ENCODE measurements around the gene SORD. TPM values are rescaled to one million over a fixed set of nuclear protein-coding genes. Genes with fewer than 3 reads are reported as not detected.
A peak's percentile ranks its signal among the peaks of the same experiment; 100 is the strongest.
"Not testable (repeated sequence)": the region's sequence is repeated elsewhere in the genome, so short reads cannot be mapped to it uniquely, and the experiment has no call there.

SORD gene
- total RNA-seq, 2 experiments from 2014 or later: 7.1 to 7.5 TPM

GRCh38 chr15:45027220-45027619 is 4.2 kb downstream of the SORD start:
- no peak for DNase-seq
- no peak overlapping the region for H3K27ac Mint-ChIP-seq
- no peaks in the 10 kb centered on the region for H3K9me3 Mint-ChIP-seq (ENCODE audit: insufficient read depth)
- peaks cover 31% of the 10 kb centered on the region for H3K4me1 Mint-ChIP-seq (ENCODE audit: low read depth)
- no peak overlapping the region for H3K4me3 Mint-ChIP-seq
- no peaks in the 10 kb centered on the region for H3K27me3 Mint-ChIP-seq (ENCODE audit: low read depth)
- no peak for ATAC-seq
- ChIA-PET POLR2A (no interaction called here), CTCF (interaction anchor here (1.3 to 2.7 kb wide), 2 partner anchors 10 to 94 kb away, joined by 4 to 12 read pairs; no protein-coding TSS in a partner anchor)
- H3K36me3 Mint-ChIP-seq (ENCODE audit: low read depth): peaks cover 7% of the 10 kb centered on the region

GRCh38 chr15:45030743-45031142 is 7.7 kb downstream of the SORD start:
- DNase-seq (no peak), ATAC-seq (no peak)
- no peaks in the 10 kb centered on the region for H3K9me3 Mint-ChIP-seq (ENCODE audit: insufficient read depth)
- ChIA-PET POLR2A (no interaction called here), CTCF (no interaction called here)
- H3K4me1 Mint-ChIP-seq (ENCODE audit: low read depth): peaks cover 13% of the 10 kb centered on the region
- no peak overlapping the region for H3K4me3 Mint-ChIP-seq
- no peak overlapping the region for H3K27ac Mint-ChIP-seq
- H3K36me3 Mint-ChIP-seq (ENCODE audit: low read depth): peaks cover 7% of the 10 kb centered on the region
- H3K27me3 Mint-ChIP-seq (ENCODE audit: low read depth): no peaks in the 10 kb centered on the region

- ATAC-seq; H3K36me3 Mint-ChIP-seq (ENCODE audit: low read depth); POLR2A ChIA-PET; CTCF ChIA-PET; H3K27ac Mint-ChIP-seq; H3K27me3 Mint-ChIP-seq (ENCODE audit: low read depth); H3K9me3 Mint-ChIP-seq (ENCODE audit: insufficient read depth); DNase-seq; H3K4me3 Mint-ChIP-seq: not testable (repeated sequence)
- peaks cover 12% of the 10 kb centered on the region for H3K4me1 Mint-ChIP-seq (ENCODE audit: low read depth)
Measured at GRCh38 chr15:45031522-45032028, 8.6 kb downstream of the SORD start.

GRCh38 chr15:45032501-45032900 is 9.5 kb downstream of the SORD start:
- H3K4me1 Mint-ChIP-seq (ENCODE audit: low read depth): peaks cover 21% of the 10 kb centered on the region

GRCh38 chr15:45034087-45034486 is 11.1 kb downstream of the SORD start:
- H3K27ac Mint-ChIP-seq; ATAC-seq; CTCF ChIA-PET; POLR2A ChIA-PET; DNase-seq; H3K4me3 Mint-ChIP-seq; H3K36me3 Mint-ChIP-seq (ENCODE audit: low read depth); H3K27me3 Mint-ChIP-seq (ENCODE audit: low read depth); H3K9me3 Mint-ChIP-seq (ENCODE audit: insufficient read depth): not testable (repeated sequence)
- peaks cover 27% of the 10 kb centered on the region for H3K4me1 Mint-ChIP-seq (ENCODE audit: low read depth)

More at GRCh38 chr15:45032501-45032900, 9.5 kb downstream of the SORD start:
- POLR2A ChIA-PET; H3K4me3 Mint-ChIP-seq; DNase-seq; H3K9me3 Mint-ChIP-seq (ENCODE audit: insufficient read depth); H3K27me3 Mint-ChIP-seq (ENCODE audit: low read depth); H3K27ac Mint-ChIP-seq; ATAC-seq; CTCF ChIA-PET; H3K36me3 Mint-ChIP-seq (ENCODE audit: low read depth): not testable (repeated sequence)

- H3K9me3 Mint-ChIP-seq (ENCODE audit: insufficient read depth); DNase-seq; H3K4me3 Mint-ChIP-seq; H3K27me3 Mint-ChIP-seq (ENCODE audit: low read depth); POLR2A ChIA-PET; H3K27ac Mint-ChIP-seq; ATAC-seq; H3K36me3 Mint-ChIP-seq (ENCODE audit: low read depth): not testable (repeated sequence)
- CTCF ChIA-PET: interaction anchor here (0.9 to 2.9 kb wide), 3 partner anchors 12 to 181 kb away, joined by 3 to 29 read pairs (median 3); partner anchors contain the start of gene SORD
- peaks cover 27% of the 10 kb centered on the region for H3K4me1 Mint-ChIP-seq (ENCODE audit: low read depth)
Measured at GRCh38 chr15:45034600-45035375, 11.8 kb downstream of the SORD start.

- POLR2A ChIA-PET; H3K27ac Mint-ChIP-seq; H3K36me3 Mint-ChIP-seq (ENCODE audit: low read depth); H3K27me3 Mint-ChIP-seq (ENCODE audit: low read depth); H3K9me3 Mint-ChIP-seq (ENCODE audit: insufficient read depth): not testable (repeated sequence)
- H3K4me1 Mint-ChIP-seq (ENCODE audit: low read depth): peaks cover 27% of the 10 kb centered on the region
- H3K4me3 Mint-ChIP-seq: peak overlapping the region; percentile 13
- ATAC-seq (peak; percentile 91), DNase-seq (peak; percentile 79)
- CTCF ChIA-PET: interaction anchor here (1.0 to 3.2 kb wide), 14 partner anchors 9 to 238 kb away, joined by 3 to 29 read pairs (median 4); partner anchors contain the start of gene SORD
Measured at GRCh38 chr15:45036812-45037781, 14.1 kb downstream of the SORD start.

GRCh38 chr15:45037936-45038335 is 14.9 kb downstream of the SORD start:
- no peak overlapping the region for H3K4me3 Mint-ChIP-seq
- ATAC-seq (no peak), DNase-seq (no peak)
- H3K36me3 Mint-ChIP-seq (ENCODE audit: low read depth): no peaks in the 10 kb centered on the region
- CTCF ChIA-PET: interaction anchor here (0.6 to 3.2 kb wide), 10 partner anchors 9 to 241 kb away, joined by 3 to 29 read pairs (median 5); partner anchors contain the start of gene SORD
- peaks cover 27% of the 10 kb centered on the region for H3K4me1 Mint-ChIP-seq (ENCODE audit: low read depth)
- no peak overlapping the region for H3K27ac Mint-ChIP-seq
- H3K9me3 Mint-ChIP-seq (ENCODE audit: insufficient read depth): no peaks in the 10 kb centered on the region
- H3K27me3 Mint-ChIP-seq (ENCODE audit: low read depth): no peaks in the 10 kb centered on the region
- POLR2A ChIA-PET: no interaction called here

GRCh38 chr15:45040396-45040795 is 17.4 kb downstream of the SORD start:
- H3K27me3 Mint-ChIP-seq (ENCODE audit: low read depth); ATAC-seq; CTCF ChIA-PET; H3K36me3 Mint-ChIP-seq (ENCODE audit: low read depth); DNase-seq; H3K4me3 Mint-ChIP-seq; POLR2A ChIA-PET; H3K9me3 Mint-ChIP-seq (ENCODE audit: insufficient read depth); H3K27ac Mint-ChIP-seq: not testable (repeated sequence)
- H3K4me1 Mint-ChIP-seq (ENCODE audit: low read depth): peaks cover 26% of the 10 kb centered on the region

- CTCF ChIA-PET; H3K4me3 Mint-ChIP-seq; H3K36me3 Mint-ChIP-seq (ENCODE audit: low read depth); H3K27me3 Mint-ChIP-seq (ENCODE audit: low read depth); ATAC-seq; H3K9me3 Mint-ChIP-seq (ENCODE audit: insufficient read depth); H3K27ac Mint-ChIP-seq; POLR2A ChIA-PET; DNase-seq: not testable (repeated sequence)
- H3K4me1 Mint-ChIP-seq (ENCODE audit: low read depth): peaks cover 16% of the 10 kb centered on the region
Measured at GRCh38 chr15:45041538-45041937, 18.5 kb downstream of the SORD start.

- ATAC-seq; CTCF ChIA-PET; H3K4me3 Mint-ChIP-seq; H3K36me3 Mint-ChIP-seq (ENCODE audit: low read depth); H3K9me3 Mint-ChIP-seq (ENCODE audit: insufficient read depth); POLR2A ChIA-PET; H3K4me1 Mint-ChIP-seq (ENCODE audit: low read depth); DNase-seq; H3K27me3 Mint-ChIP-seq (ENCODE audit: low read depth); H3K27ac Mint-ChIP-seq: not testable (repeated sequence)
Measured at GRCh38 chr15:45042859-45043258, 19.9 kb downstream of the SORD start.

- DNase-seq; CTCF ChIA-PET; H3K27me3 Mint-ChIP-seq (ENCODE audit: low read depth); ATAC-seq; POLR2A ChIA-PET; H3K27ac Mint-ChIP-seq; H3K4me3 Mint-ChIP-seq; H3K4me1 Mint-ChIP-seq (ENCODE audit: low read depth); H3K9me3 Mint-ChIP-seq (ENCODE audit: insufficient read depth): not testable (repeated sequence)
- peaks cover 13% of the 10 kb centered on the region for H3K36me3 Mint-ChIP-seq (ENCODE audit: low read depth)
Measured at GRCh38 chr15:45044270-45044669, 21.3 kb downstream of the SORD start.
